Measurements from ENCODE around the gene FBXO40. TPM values are rescaled to one million over a fixed set of nuclear protein-coding genes. Genes with fewer than 3 reads are reported as not detected.

The FBXO40 gene
- total RNA-seq, 1 donor from 2014 or later, result not detected

GRCh38 chr3:121667333-121667732 lies 74.2 kb downstream of the FBXO40 start:
- peaks cover 54% of the 10 kb centered on the region for H3K36me3 Mint-ChIP-seq (ENCODE audit: low read depth, unreplicated experiment)
- peak overlapping the region; percentile 18 for H3K4me3 Mint-ChIP-seq (ENCODE audit: unreplicated experiment)
- no peaks in the 10 kb centered on the region for H3K9me3 Mint-ChIP-seq (ENCODE audit: unreplicated experiment)
- no peaks in the 10 kb centered on the region for H3K4me1 Mint-ChIP-seq (ENCODE audit: unreplicated experiment)
- TF ChIP-seq CTCF (IDR thresholded peaks at IDR 0.05; ENCODE audit: unreplicated experiment), result no peak
- H3K27ac Mint-ChIP-seq (ENCODE audit: unreplicated experiment), result peak overlapping the region; percentile 44
- H3K27me3 Mint-ChIP-seq (ENCODE audit: unreplicated experiment), result no peaks in the 10 kb centered on the region
- no peak for DNase-seq (ENCODE audit: low spot score)

GRCh38 chr3:121670676-121671075 lies 77.5 kb downstream of the FBXO40 start:
- no peaks in the 10 kb centered on the region for H3K4me1 Mint-ChIP-seq (ENCODE audit: unreplicated experiment)
- H3K36me3 Mint-ChIP-seq (ENCODE audit: low read depth, unreplicated experiment), result peaks cover 39% of the 10 kb centered on the region
- H3K9me3 Mint-ChIP-seq (ENCODE audit: unreplicated experiment), result no peaks in the 10 kb centered on the region
- no peak for TF ChIP-seq CTCF (IDR thresholded peaks at IDR 0.05; ENCODE audit: unreplicated experiment)
- no peak for DNase-seq (ENCODE audit: low spot score)
- no peak overlapping the region for H3K27ac Mint-ChIP-seq (ENCODE audit: unreplicated experiment)
- no peak overlapping the region for H3K4me3 Mint-ChIP-seq (ENCODE audit: unreplicated experiment)
- H3K27me3 Mint-ChIP-seq (ENCODE audit: unreplicated experiment), result no peaks in the 10 kb centered on the region

GRCh38 chr3:121677141-121677540 lies 84.0 kb downstream of the FBXO40 start:
- H3K27ac Mint-ChIP-seq (ENCODE audit: unreplicated experiment), result no peak overlapping the region
- H3K36me3 Mint-ChIP-seq (ENCODE audit: low read depth, unreplicated experiment), result peaks cover 46% of the 10 kb centered on the region
- no peaks in the 10 kb centered on the region for H3K27me3 Mint-ChIP-seq (ENCODE audit: unreplicated experiment)
- H3K9me3 Mint-ChIP-seq (ENCODE audit: unreplicated experiment), result no peaks in the 10 kb centered on the region
- DNase-seq (ENCODE audit: low spot score), result no peak
- no peaks in the 10 kb centered on the region for H3K4me1 Mint-ChIP-seq (ENCODE audit: unreplicated experiment)
- no peak for TF ChIP-seq CTCF (IDR thresholded peaks at IDR 0.05; ENCODE audit: unreplicated experiment)
- H3K4me3 Mint-ChIP-seq (ENCODE audit: unreplicated experiment), result no peak overlapping the region

Other genes with a start within 250 kb of the FBXO40 start
- gene POLQ, start 47.4 kb upstream of the FBXO40 start, total RNA-seq (ENCODE audit: unreplicated experiment), result 2.1 TPM
- gene ARGFX, start 25.4 kb upstream of the FBXO40 start, total RNA-seq (ENCODE audit: unreplicated experiment), result not detected
- gene HCLS1, start 67.5 kb downstream of the FBXO40 start, total RNA-seq (ENCODE audit: unreplicated experiment), result 45.8 TPM
- gene GOLGB1, start 156.4 kb downstream of the FBXO40 start, total RNA-seq (ENCODE audit: unreplicated experiment), result 63.1 TPM
- 22.5 TPM for gene IQCB1, start 241.7 kb downstream of the FBXO40 start, total RNA-seq (ENCODE audit: unreplicated experiment)
- gene EAF2, start 241.8 kb downstream of the FBXO40 start, total RNA-seq (ENCODE audit: unreplicated experiment), result 4.0 TPM

All from endothelial cell (in vitro differentiated cells).